Measurements from ENCODE around the gene SLC5A10. TPM values are rescaled to one million over a fixed set of nuclear protein-coding genes. Genes with fewer than 3 reads are reported as not detected.
"Not testable (repeated sequence)": the region's sequence is repeated elsewhere in the genome, so short reads cannot be mapped to it uniquely, and the experiment has no call there.

The SLC5A10 gene
- not detected for total RNA-seq

GRCh38 chr17:18951941-18952842, at the start of gene SLC5A10:
Gene SLC5A10, plus strand, starts transcription at chr17:18952165. Its CDS starts 41 bp downstream, at chr17:18952206.
- no peak for DNase-seq

GRCh38 chr17:18904482-18904881, 47.5 kb upstream of the SLC5A10 start:
- no peak for DNase-seq

GRCh38 chr17:18905226-18905625, 46.7 kb upstream of the SLC5A10 start:
- DNase-seq: no peak

- no peak for DNase-seq
Measured at GRCh38 chr17:18910326-18910725, 41.6 kb upstream of the SLC5A10 start.

- no peak for DNase-seq
Measured at GRCh38 chr17:18910881-18911280, 41.1 kb upstream of the SLC5A10 start.

- no peak for DNase-seq
Measured at GRCh38 chr17:18916816-18917500, 35.0 kb upstream of the SLC5A10 start.

GRCh38 chr17:18917506-18918032, 34.4 kb upstream of the SLC5A10 start:
- DNase-seq: no peak

- no peak for DNase-seq
Measured at GRCh38 chr17:18919963-18920362, 32.0 kb upstream of the SLC5A10 start.

GRCh38 chr17:18920911-18921441, 31.0 kb upstream of the SLC5A10 start:
- no peak for DNase-seq

GRCh38 chr17:18921485-18921884, 30.5 kb upstream of the SLC5A10 start:
- DNase-seq: no peak

GRCh38 chr17:18921912-18922451, 30.0 kb upstream of the SLC5A10 start:
- no peak for DNase-seq

- not testable (repeated sequence) for DNase-seq
Measured at GRCh38 chr17:18922596-18922995, 29.4 kb upstream of the SLC5A10 start.

- DNase-seq: no peak
Measured at GRCh38 chr17:18925187-18925586, 26.8 kb upstream of the SLC5A10 start.

GRCh38 chr17:18928628-18929125, 23.3 kb upstream of the SLC5A10 start:
- DNase-seq: no peak

GRCh38 chr17:18932360-18933055, 19.5 kb upstream of the SLC5A10 start:
- no peak for DNase-seq

- no peak for DNase-seq
Measured at GRCh38 chr17:18933102-18934058, 18.6 kb upstream of the SLC5A10 start.

- DNase-seq: no peak
Measured at GRCh38 chr17:18937981-18938691, 13.8 kb upstream of the SLC5A10 start.

GRCh38 chr17:18938692-18939023, 13.3 kb upstream of the SLC5A10 start:
- DNase-seq: no peak

GRCh38 chr17:18944646-18945045, 7.3 kb upstream of the SLC5A10 start:
- no peak for DNase-seq

- no peak for DNase-seq
Measured at GRCh38 chr17:18946536-18946935, 5.4 kb upstream of the SLC5A10 start.
